NCI-H1417 treated with DMSO at 0.1 percent for 48 hours (cell line): ENCODE data around the gene SELENOF.
A peak's percentile ranks its signal among the peaks of the same experiment; 100 is the strongest.

Experiments
- DNase-seq: peaks from one replicate; lab custom pipeline; 2025; lab: John Stamatoyannopoulos, UW

SELENOF gene

GRCh38 chr1:86913896-86914600 is at the start of gene SELENOF:
TSS of gene SELENOF (minus strand) at chr1:86914126. CDS start at chr1:86914111, 15 bp downstream.
- DNase-seq, result peak; percentile 98

GRCh38 chr1:86960548-86960947 is 46.6 kb upstream of the SELENOF start:
- no peak for DNase-seq

GRCh38 chr1:86957221-86957620 is 43.3 kb upstream of the SELENOF start:
- DNase-seq, result no peak

GRCh38 chr1:86956221-86956620 is 42.3 kb upstream of the SELENOF start:
- no peak for DNase-seq

- DNase-seq, result no peak
These were observed 41.8 kb upstream of the SELENOF start for GRCh38 chr1:86955678-86956077.

GRCh38 chr1:86953167-86953566 is 39.2 kb upstream of the SELENOF start:
- DNase-seq, result no peak

- DNase-seq, result no peak
These were observed 37.5 kb upstream of the SELENOF start for GRCh38 chr1:86951430-86951829.

- DNase-seq, result no peak
These were observed 36.9 kb upstream of the SELENOF start for GRCh38 chr1:86950712-86951419.

GRCh38 chr1:86948212-86948611 is 34.3 kb upstream of the SELENOF start:
- DNase-seq, result no peak

- no peak for DNase-seq
These were observed 28.8 kb upstream of the SELENOF start for GRCh38 chr1:86942743-86943142.

- DNase-seq, result no peak
These were observed 28.1 kb upstream of the SELENOF start for GRCh38 chr1:86942042-86942441.

- no peak for DNase-seq
These were observed 26.7 kb upstream of the SELENOF start for GRCh38 chr1:86940599-86940998.

GRCh38 chr1:86939406-86939805 is 25.5 kb upstream of the SELENOF start:
- DNase-seq, result no peak

GRCh38 chr1:86938855-86939254 is 24.9 kb upstream of the SELENOF start:
- DNase-seq, result no peak

GRCh38 chr1:86938450-86938849 is 24.5 kb upstream of the SELENOF start:
- no peak for DNase-seq

GRCh38 chr1:86933562-86934377 is 19.8 kb upstream of the SELENOF start:
- DNase-seq, result no peak

- DNase-seq, result no peak
These were observed 19.1 kb upstream of the SELENOF start for GRCh38 chr1:86933051-86933450.

GRCh38 chr1:86928819-86929218 is 14.9 kb upstream of the SELENOF start:
- no peak for DNase-seq

GRCh38 chr1:86926883-86927282 is 13.0 kb upstream of the SELENOF start:
- DNase-seq, result no peak

GRCh38 chr1:86925742-86926141 is 11.8 kb upstream of the SELENOF start:
- no peak for DNase-seq

- DNase-seq, result no peak
These were observed 10.5 kb upstream of the SELENOF start for GRCh38 chr1:86924324-86924960.

- DNase-seq, result no peak
These were observed 8.5 kb upstream of the SELENOF start for GRCh38 chr1:86922445-86922844.
